Liver (tissue), 9 donors: ENCODE results near the gene KLF13. TPM values are rescaled to one million over a fixed set of nuclear protein-coding genes. Genes with fewer than 3 reads are reported as not detected.

Experiments
- DNase-seq: peaks from one replicate; pipeline ENCODE4 v3.0.0-alpha.2; 2017; ENCODE audit warnings: low spot score
- H3K27ac ChIP-seq, 2 donors: one replicate each; pipeline ENCODE4 v1.7.0; 2013; ENCODE audit warnings: inconsistent platforms in 2 of 2, low read length in 2 of 2, control low read depth in 1 of 2, low read depth in 1 of 2, mild to moderate bottlenecking in 1 of 2
- H3K27me3 ChIP-seq, 4 donors: one replicate each; pipeline versions ENCODE4 v1.6.1 to v1.7.0; 2013; ENCODE audit warnings: low read length in 3 of 4, inconsistent platforms in 1 of 4, mild to moderate bottlenecking in 1 of 4, moderate library complexity in 1 of 4; ENCODE audit not compliant: control insufficient read depth in 4 of 4, insufficient read depth in 4 of 4
- H3K36me3 ChIP-seq, 4 donors: one replicate each; pipeline versions ENCODE4 v1.6.1 to v1.7.0; 2013; ENCODE audit warnings: low read length in 3 of 4, mild to moderate bottlenecking in 3 of 4, low read depth in 1 of 4, moderate library complexity in 1 of 4; ENCODE audit not compliant: control insufficient read depth in 4 of 4, insufficient read depth in 3 of 4
- H3K4me1 ChIP-seq, 4 donors: one replicate each; pipeline versions ENCODE4 v1.6.1 to v1.7.0; 2013; ENCODE audit warnings: low read length in 3 of 4, mild to moderate bottlenecking in 3 of 4, moderate library complexity in 1 of 4; ENCODE audit not compliant: control insufficient read depth in 4 of 4, insufficient read depth in 4 of 4
- H3K4me3 ChIP-seq, 3 donors: one replicate each; pipeline versions ENCODE4 v1.6.1 to v1.7.0; 2013; ENCODE audit warnings: low read length in 3 of 3, control low read depth in 1 of 3, low read depth in 1 of 3, mild to moderate bottlenecking in 1 of 3
- H3K9ac ChIP-seq, 2 donors: one replicate each; pipeline ENCODE4 v1.7.0; 2013; ENCODE audit warnings: low read length in 2 of 2, mild to moderate bottlenecking in 2 of 2, moderate library complexity in 2 of 2, control low read depth in 1 of 2, low read depth in 1 of 2
- H3K9me3 ChIP-seq, 4 donors: one replicate each; pipeline versions ENCODE4 v1.6.1 to v1.7.0; 2013; ENCODE audit warnings: low read length in 3 of 4; ENCODE audit not compliant: control insufficient read depth in 4 of 4
- EGR1 ChIP-seq, 2 donors: IDR thresholded peaks; 2 replicates each; pipeline ENCODE4 v1.6.1; 2016 to 2018; ENCODE audit warnings: antibody characterized with exemption in 2 of 2, low read depth in 2 of 2
- FOXA1 ChIP-seq: IDR thresholded peaks from 2 replicates; pipeline ENCODE4 v1.6.1; 2016; ENCODE audit warnings: antibody characterized with exemption
- FOXA2 ChIP-seq: IDR thresholded peaks from 2 replicates; pipeline ENCODE4 v1.6.1; 2016; ENCODE audit warnings: antibody characterized with exemption
- GABPA ChIP-seq, 2 donors: IDR thresholded peaks in 1 of 2; conservative IDR thresholded peaks in 1 of 2; 2 replicates each; pipeline ENCODE4 v1.6.1; 2016; ENCODE audit warnings: antibody characterized with exemption in 2 of 2, mild to moderate bottlenecking in 1 of 2, moderate library complexity in 1 of 2
- HNF4A ChIP-seq, 2 donors: conservative IDR thresholded peaks; 2 replicates each; pipeline ENCODE4 v1.6.1; 2016; ENCODE audit warnings: antibody characterized with exemption in 2 of 2, mild to moderate bottlenecking in 2 of 2
- HNF4G ChIP-seq: IDR thresholded peaks from 2 replicates; pipeline ENCODE4 v1.6.1; 2016; ENCODE audit warnings: antibody characterized with exemption
- JUND ChIP-seq, 2 donors: IDR thresholded peaks; 2 replicates each; pipeline ENCODE4 v1.6.1; 2016; ENCODE audit warnings: antibody characterized with exemption in 2 of 2
- NR2F2 ChIP-seq: IDR thresholded peaks from 2 replicates; pipeline ENCODE4 v1.6.1; 2016; ENCODE audit warnings: antibody characterized with exemption
- RAD21 ChIP-seq, 2 donors: IDR thresholded peaks; 2 replicates each; pipeline ENCODE4 v1.6.1; 2016; ENCODE audit warnings: antibody characterized with exemption in 2 of 2, mild to moderate bottlenecking in 2 of 2
- RXRA ChIP-seq, 2 donors: IDR thresholded peaks; 2 replicates each; pipeline ENCODE4 v1.6.1; 2017 to 2018; ENCODE audit warnings: antibody characterized with exemption in 2 of 2, mild to moderate bottlenecking in 1 of 2
- SP1 ChIP-seq: IDR thresholded peaks from 2 replicates; pipeline ENCODE4 v1.6.1; 2018; ENCODE audit warnings: antibody characterized with exemption, mild to moderate bottlenecking
- TAF1 ChIP-seq: conservative IDR thresholded peaks from 2 replicates; pipeline ENCODE4 v1.6.1; 2016; ENCODE audit warnings: antibody characterized with exemption, mild to moderate bottlenecking
- YY1 ChIP-seq: IDR thresholded peaks from 2 replicates; pipeline ENCODE4 v1.6.1; 2016; ENCODE audit warnings: antibody characterized with exemption, mild to moderate bottlenecking
- WGBS: extraction: QIAGEN DNeasy Blood & Tissue Kit; methylation state at CpG from one replicate; pipeline ENCODE4 v1.1.7; 2013; 5-methylcytosine and 5-hydroxymethylcytosine counted together
- polyA plus RNA-seq, 2 donors: library from polyadenylated mRNA; stranded (reverse) in 1 of 2; unstranded in 1 of 2; fragments of 200-250 nt in 1 of 2; fragments of >200 nt in 1 of 2; fragmentation: Nextera tagmentation in 1 of 2; extraction: Ambion mirVana in 1 of 2; gene quantifications; one replicate each; pipeline versions ENCODE4 v1.2.1 to v1.2.3, GENCODE V29; 2013 to 2015
- total RNA-seq, 2 donors: library from RNA; depleted of rRNA; stranded (reverse); fragments of >200 nt; gene quantifications; one replicate each; pipeline ENCODE4 v1.2.3, GENCODE V29; 2014
- TF ChIP-seq, protein P1 (sequence below): IDR thresholded peaks from 2 replicates; pipeline ENCODE4 v1.6.1; 2016; ENCODE audit warnings: antibody characterized with exemption
- TF ChIP-seq, protein P2 (sequence below): IDR thresholded peaks from 2 replicates; pipeline ENCODE4 v1.6.1; 2016; ENCODE audit warnings: antibody characterized with exemption
- TF ChIP-seq, protein P3 (sequence below): IDR thresholded peaks from 2 replicates; pipeline ENCODE4 v1.6.1; 2016; ENCODE audit warnings: antibody characterized with exemption
- TF ChIP-seq, protein P4 (sequence below): fragments of 150-350 bp; IDR thresholded peaks from 2 replicates; pipeline ENCODE4 v1.5.1; 2017; ENCODE audit warnings: improper control_type of control experiment, low read depth, low read length; ENCODE audit not compliant: missing input control
- TF ChIP-seq, protein P5 (sequence below): IDR thresholded peaks from 2 replicates; pipeline ENCODE4 v1.6.1; 2016; ENCODE audit warnings: antibody characterized with exemption, mild to moderate bottlenecking
- donor health status: healthy.
- donor health status: healthy.
- donor health status: healthy.
- donor health status: healthy.
- donor health status: healthy.

The KLF13 gene
- total and polyA plus RNA-seq, 4 donors, result 17.4 to 77.1 (median 57.5) TPM

DNA sequence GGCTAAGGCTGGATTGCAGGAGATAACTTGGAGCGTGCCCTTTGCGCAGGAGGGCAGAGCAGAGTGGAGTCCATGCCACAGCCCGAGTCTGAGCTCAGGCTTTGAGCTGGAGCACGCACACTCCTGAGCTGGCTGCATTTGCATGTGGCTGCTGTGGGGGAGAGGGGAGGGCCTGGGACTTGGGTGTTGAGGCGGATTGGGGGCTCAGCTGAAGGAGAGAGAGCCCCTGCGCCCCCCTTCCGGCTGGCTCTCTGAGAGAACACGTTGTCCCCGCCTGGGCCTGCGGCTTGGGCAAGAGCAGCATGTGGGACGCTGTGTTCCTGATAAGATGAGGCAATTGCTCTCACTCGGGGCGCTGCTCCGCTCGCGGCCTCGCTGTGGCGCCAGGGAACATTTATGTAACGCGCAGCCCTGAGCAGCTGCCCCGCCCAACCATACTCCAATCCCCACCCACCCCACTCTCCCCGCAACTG is 39.1 kb downstream of the KLF13 start:
- Histone ChIP-seq H3K36me3 (no peaks in the 10 kb centered on the region), H3K9me3 (no peaks in the 10 kb centered on the region), H3K27me3 (no peaks in the 10 kb centered on the region), H3K4me1 (peaks cover 31 to 76% (median 55%) of the 10 kb centered on the region in 4 donors), H3K27ac (peak overlapping the region; percentile 81 to 93), H3K4me3 (peak overlapping the region in 1 of 3 donors; percentile 15), H3K9ac (peak overlapping the region in 1 of 2 donors; percentile 14)
- TF ChIP-seq RAD21 (IDR thresholded peaks at IDR 0.05) (peak; percentile 63 to 75), GABPA (IDR thresholded peaks at IDR 0.05 in 1 of 2, conservative IDR thresholded peaks at IDR 0.05 in 1 of 2) (no peak), RXRA (IDR thresholded peaks at IDR 0.05) (peak; percentile 94 to 95), HNF4A (conservative IDR thresholded peaks at IDR 0.05) (peak; percentile 83 to 87), NR2F2 (peak; percentile 88), FOXA2 (no peak), EGR1 (IDR thresholded peaks at IDR 0.05; ENCODE audit: low read depth in 2 of 2) (peak in 1 of 2 donors; percentile 52), YY1 (peak; percentile 53), FOXA1 (peak; percentile 52), JUND (IDR thresholded peaks at IDR 0.05) (peak in 1 of 2 donors; percentile 27), TAF1 (no peak), HNF4G (peak; percentile 52), SP1 (peak; percentile 99)
- TF ChIP-seq, protein P1, sequence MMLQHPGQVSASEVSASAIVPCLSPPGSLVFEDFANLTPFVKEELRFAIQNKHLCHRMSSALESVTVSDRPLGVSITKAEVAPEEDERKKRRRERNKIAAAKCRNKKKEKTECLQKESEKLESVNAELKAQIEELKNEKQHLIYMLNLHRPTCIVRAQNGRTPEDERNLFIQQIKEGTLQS, result peak; percentile 97
- TF ChIP-seq, protein P2, sequence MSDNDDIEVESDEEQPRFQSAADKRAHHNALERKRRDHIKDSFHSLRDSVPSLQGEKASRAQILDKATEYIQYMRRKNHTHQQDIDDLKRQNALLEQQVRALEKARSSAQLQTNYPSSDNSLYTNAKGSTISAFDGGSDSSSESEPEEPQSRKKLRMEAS, result peak; percentile 91
- TF ChIP-seq, protein P3, sequence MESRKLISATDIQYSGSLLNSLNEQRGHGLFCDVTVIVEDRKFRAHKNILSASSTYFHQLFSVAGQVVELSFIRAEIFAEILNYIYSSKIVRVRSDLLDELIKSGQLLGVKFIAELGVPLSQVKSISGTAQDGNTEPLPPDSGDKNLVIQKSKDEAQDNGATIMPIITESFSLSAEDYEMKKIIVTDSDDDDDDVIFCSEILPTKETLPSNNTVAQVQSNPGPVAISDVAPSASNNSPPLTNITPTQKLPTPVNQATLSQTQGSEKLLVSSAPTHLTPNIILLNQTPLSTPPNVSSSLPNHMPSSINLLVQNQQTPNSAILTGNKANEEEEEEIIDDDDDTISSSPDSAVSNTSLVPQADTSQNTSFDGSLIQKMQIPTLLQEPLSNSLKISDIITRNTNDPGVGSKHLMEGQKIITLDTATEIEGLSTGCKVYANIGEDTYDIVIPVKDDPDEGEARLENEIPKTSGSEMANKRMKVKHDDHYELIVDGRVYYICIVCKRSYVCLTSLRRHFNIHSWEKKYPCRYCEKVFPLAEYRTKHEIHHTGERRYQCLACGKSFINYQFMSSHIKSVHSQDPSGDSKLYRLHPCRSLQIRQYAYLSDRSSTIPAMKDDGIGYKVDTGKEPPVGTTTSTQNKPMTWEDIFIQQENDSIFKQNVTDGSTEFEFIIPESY, result no peak
- TF ChIP-seq, protein P4, sequence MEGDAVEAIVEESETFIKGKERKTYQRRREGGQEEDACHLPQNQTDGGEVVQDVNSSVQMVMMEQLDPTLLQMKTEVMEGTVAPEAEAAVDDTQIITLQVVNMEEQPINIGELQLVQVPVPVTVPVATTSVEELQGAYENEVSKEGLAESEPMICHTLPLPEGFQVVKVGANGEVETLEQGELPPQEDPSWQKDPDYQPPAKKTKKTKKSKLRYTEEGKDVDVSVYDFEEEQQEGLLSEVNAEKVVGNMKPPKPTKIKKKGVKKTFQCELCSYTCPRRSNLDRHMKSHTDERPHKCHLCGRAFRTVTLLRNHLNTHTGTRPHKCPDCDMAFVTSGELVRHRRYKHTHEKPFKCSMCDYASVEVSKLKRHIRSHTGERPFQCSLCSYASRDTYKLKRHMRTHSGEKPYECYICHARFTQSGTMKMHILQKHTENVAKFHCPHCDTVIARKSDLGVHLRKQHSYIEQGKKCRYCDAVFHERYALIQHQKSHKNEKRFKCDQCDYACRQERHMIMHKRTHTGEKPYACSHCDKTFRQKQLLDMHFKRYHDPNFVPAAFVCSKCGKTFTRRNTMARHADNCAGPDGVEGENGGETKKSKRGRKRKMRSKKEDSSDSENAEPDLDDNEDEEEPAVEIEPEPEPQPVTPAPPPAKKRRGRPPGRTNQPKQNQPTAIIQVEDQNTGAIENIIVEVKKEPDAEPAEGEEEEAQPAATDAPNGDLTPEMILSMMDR, result peak; percentile 35
- TF ChIP-seq, protein P5, sequence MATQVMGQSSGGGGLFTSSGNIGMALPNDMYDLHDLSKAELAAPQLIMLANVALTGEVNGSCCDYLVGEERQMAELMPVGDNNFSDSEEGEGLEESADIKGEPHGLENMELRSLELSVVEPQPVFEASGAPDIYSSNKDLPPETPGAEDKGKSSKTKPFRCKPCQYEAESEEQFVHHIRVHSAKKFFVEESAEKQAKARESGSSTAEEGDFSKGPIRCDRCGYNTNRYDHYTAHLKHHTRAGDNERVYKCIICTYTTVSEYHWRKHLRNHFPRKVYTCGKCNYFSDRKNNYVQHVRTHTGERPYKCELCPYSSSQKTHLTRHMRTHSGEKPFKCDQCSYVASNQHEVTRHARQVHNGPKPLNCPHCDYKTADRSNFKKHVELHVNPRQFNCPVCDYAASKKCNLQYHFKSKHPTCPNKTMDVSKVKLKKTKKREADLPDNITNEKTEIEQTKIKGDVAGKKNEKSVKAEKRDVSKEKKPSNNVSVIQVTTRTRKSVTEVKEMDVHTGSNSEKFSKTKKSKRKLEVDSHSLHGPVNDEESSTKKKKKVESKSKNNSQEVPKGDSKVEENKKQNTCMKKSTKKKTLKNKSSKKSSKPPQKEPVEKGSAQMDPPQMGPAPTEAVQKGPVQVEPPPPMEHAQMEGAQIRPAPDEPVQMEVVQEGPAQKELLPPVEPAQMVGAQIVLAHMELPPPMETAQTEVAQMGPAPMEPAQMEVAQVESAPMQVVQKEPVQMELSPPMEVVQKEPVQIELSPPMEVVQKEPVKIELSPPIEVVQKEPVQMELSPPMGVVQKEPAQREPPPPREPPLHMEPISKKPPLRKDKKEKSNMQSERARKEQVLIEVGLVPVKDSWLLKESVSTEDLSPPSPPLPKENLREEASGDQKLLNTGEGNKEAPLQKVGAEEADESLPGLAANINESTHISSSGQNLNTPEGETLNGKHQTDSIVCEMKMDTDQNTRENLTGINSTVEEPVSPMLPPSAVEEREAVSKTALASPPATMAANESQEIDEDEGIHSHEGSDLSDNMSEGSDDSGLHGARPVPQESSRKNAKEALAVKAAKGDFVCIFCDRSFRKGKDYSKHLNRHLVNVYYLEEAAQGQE, result peak; percentile 55
- 4% methylated on average over 22 of the region's 22 CpGs for WGBS
- DNase-seq, result peak; percentile 84
